Stimulated activated naive CD8-positive, alpha-beta T cell treated with anti-CD3 and anti-CD28 coated beads, Interleukin-15, Interleukin-2, amounts not matched to agents 100 U/mL and 50 U/mL, for 24 hours (primary cell): ENCODE data around the gene SPRR3.
"Not testable (repeated sequence)": the region's sequence is repeated elsewhere in the genome, so short reads cannot be mapped to it uniquely, and the experiment has no call there.

Experiments used
- ATAC-seq: fragments of 150-1000 bp; cut with Tn5 transposase; one replicate; pipeline ENCODE4 v1.10.0; 2021
- DNase-seq: peaks from one replicate; pipeline ENCODE4 v3.0.0; 2021

The SPRR3 gene

GRCh38 chr1:152983743-152984142 lies 17.8 kb upstream of the SPRR3 start, which contains the start of gene SPRR1A:
Gene SPRR1A (plus strand): TSS chr1:152984081. CDS start chr1:152985231, 1,150 bp downstream.
- no peak for DNase-seq
- no peak for ATAC-seq

DNA sequence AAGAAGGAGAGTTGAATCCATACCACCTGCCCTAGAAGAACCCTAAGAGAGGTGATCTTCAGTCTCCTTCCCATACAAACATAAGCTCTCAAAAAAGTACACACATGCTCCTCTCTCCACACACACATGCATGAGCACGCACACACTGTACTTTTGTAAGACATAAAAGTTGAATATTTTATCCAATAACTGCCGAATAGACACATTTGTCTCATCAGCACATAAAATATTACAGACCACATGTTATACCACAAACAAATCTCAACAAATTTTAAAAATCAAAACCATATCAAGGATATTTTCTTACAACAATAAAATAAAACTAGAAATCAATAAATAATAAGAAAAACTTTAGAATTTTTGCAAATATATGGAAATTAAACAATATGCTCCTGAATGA lies 15.0 kb upstream of the SPRR3 start:
- no peak for DNase-seq
- ATAC-seq = no peak

- DNase-seq (no peak), ATAC-seq (no peak)
Measured at GRCh38 chr1:152993186-152993585, 8.4 kb upstream of the SPRR3 start.

GRCh38 chr1:152995842-152996241 lies 5.7 kb upstream of the SPRR3 start:
- DNase-seq = no peak
- ATAC-seq = no peak

- ATAC-seq = no peak
- no peak for DNase-seq
Measured at GRCh38 chr1:152996633-152997400, 4.7 kb upstream of the SPRR3 start.

DNA sequence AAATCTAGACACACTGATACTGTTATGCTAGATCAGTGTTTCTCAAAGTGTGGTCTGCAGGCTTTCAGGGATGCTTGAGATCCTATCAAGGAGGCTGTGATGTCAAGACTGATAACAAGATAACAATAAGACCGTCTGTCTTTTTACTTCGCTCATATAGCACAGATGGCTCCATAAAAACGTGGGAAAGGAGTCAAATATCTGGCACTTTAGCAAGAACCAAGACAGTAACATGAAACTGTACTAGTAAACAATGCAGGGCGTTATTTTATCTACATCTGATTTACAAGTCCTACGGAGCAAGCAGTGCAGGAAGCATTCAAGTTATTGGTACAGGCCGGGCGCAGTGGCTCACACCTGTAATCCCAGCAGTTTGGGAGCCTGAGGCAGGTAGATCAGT lies 3.6 kb upstream of the SPRR3 start:
- ATAC-seq (no peak), DNase-seq (no peak)

GRCh38 chr1:152998476-152998875 lies 3.1 kb upstream of the SPRR3 start:
- ATAC-seq (no peak), DNase-seq (no peak)

DNA sequence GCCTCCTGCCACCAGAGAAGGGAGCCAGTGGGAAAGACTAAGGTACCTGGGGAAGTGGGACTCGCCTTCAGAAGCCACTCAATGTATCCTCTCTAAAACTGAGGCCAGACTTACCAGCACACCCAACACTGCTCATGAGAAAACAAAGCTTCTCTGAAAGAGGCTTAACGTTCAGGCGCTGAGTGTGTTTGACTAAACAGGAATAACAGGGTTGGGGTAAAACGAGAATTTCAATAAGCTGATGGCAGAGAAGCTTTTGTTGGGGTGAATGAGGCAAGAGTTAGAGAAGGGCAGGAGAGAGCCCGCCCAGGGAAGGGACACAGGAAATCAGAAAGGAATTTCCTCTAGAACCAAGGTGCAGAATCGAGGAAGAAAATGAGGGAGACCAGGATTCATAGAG lies 1.7 kb upstream of the SPRR3 start:
- ATAC-seq = no peak
- no peak for DNase-seq

- ATAC-seq (no peak), DNase-seq (no peak)
Measured at GRCh38 chr1:153000294-153000693, 1.3 kb upstream of the SPRR3 start.

- not testable (repeated sequence) for DNase-seq, ATAC-seq
Measured at GRCh38 chr1:153011235-153011758, 9.7 kb downstream of the SPRR3 start.

GRCh38 chr1:153021829-153022228 lies 20.3 kb downstream of the SPRR3 start:
- DNase-seq, ATAC-seq: not testable (repeated sequence)

DNA sequence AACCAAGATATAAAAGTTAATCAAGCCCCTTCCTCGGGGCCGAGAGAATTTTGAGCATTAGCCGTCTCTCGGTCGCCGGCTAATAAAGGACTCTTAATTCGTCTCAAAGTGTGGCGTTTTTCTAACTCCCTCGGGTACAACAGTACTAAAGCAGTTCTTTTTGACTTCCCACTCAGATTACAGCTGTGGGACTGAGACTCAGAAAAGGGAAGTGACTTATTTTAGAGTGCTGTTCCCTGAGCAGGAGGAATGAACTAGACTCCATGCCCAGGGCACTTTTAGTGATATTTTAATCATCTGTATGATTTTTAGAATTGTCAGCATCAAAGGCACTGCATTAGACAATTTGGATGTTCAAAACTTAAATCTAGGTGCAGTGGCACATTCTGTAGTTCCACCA lies 20.8 kb downstream of the SPRR3 start:
- ATAC-seq = not testable (repeated sequence)

GRCh38 chr1:153023109-153023508 lies 21.6 kb downstream of the SPRR3 start:
- DNase-seq = no peak
- ATAC-seq = no peak

More for the DNA sequence above, 20.8 kb downstream of the SPRR3 start:
- not testable (repeated sequence) for DNase-seq

- DNase-seq = no peak
- ATAC-seq = no peak
Measured at GRCh38 chr1:153024413-153024812, 22.9 kb downstream of the SPRR3 start.

GRCh38 chr1:153025797-153026196 lies 24.2 kb downstream of the SPRR3 start:
- ATAC-seq (no peak), DNase-seq (no peak)

DNA sequence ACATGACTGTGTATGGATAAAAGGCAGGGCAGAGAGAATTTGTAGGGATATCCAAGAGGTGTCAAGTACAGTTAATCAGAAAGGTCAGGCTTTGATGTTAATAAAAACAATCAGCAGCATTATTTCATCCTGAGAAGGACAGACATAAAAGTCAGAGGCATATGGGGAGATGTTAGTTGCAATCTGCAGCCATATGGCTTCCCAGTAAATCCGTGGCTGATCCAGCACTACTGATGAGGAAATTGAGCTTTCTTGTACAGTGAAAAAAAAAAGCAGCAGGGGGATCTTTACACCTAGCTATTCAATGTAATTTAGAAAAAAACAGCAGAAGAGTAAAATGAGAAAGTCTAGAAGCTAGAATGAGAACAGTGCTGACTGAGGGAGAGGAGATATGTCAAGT lies 27.2 kb downstream of the SPRR3 start:
- no peak for DNase-seq

GRCh38 chr1:153030895-153031294 lies 29.3 kb downstream of the SPRR3 start, which contains the start of gene SPRR1B:
Gene SPRR1B (plus strand): TSS chr1:153031203. CDS start chr1:153032346, 1,143 bp downstream.
- ATAC-seq (no peak), DNase-seq (no peak)

More for the DNA sequence above, 27.2 kb downstream of the SPRR3 start:
- no peak for ATAC-seq

GRCh38 chr1:153032073-153032472 lies 30.5 kb downstream of the SPRR3 start:
- ATAC-seq = no peak
- DNase-seq = no peak

DNA sequence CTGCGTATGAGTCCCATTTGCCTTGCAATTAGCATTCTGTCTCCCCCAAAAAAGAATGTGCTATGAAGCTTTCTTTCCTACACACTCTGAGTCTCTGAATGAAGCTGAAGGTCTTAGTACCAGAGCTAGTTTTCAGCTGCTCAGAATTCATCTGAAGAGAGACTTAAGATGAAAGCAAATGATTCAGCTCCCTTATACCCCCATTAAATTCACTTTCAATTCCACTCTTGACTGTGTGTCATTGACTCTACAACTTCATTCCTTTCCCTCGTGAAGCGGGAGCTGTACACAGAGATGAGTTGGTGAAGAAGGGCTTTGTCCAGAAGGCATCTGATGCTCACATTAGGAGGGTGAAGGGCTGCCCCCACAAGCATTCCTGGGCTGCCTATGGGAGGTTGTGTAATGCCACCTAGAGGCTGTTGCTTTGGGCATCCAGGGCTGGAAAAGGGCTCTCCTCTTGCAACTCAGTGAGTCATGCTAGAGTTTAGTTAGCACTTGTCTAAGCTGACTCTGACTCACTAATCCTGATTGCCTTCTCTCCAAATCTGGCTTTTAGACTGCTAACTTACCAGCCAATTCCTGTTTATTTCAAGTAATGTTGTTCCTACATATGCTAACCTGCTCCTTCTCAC lies 31.2 kb downstream of the SPRR3 start:
- peak; percentile 52 for ATAC-seq

DNA sequence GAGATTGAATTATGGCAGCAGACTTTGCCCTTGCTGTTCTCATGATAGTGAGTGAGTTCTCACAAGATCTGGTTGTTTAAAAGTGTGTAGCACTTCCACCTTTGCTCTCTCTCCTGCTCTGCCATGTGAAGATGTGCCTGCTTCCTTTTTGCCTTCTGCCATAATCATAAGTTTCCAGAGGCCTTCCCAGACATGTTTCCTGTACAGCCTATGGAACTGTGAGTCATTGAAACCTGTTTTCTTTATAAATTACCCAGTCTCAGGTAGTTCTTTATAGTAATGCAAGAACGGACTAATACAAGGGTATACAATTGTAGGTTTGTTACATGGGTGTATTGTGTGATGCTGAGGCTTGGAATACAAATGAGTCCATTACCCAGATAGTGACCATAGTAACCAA lies 33.7 kb downstream of the SPRR3 start:
- DNase-seq = no peak
- ATAC-seq = no peak

More for the DNA sequence above, 31.2 kb downstream of the SPRR3 start:
- DNase-seq = no peak

GRCh38 chr1:153040950-153041631 lies 39.5 kb downstream of the SPRR3 start, which contains the start of gene SPRR2D:
Gene SPRR2D (minus strand): TSS chr1:153041120. CDS start chr1:153040346, 774 bp downstream.
- DNase-seq (no peak), ATAC-seq (no peak)

DNA sequence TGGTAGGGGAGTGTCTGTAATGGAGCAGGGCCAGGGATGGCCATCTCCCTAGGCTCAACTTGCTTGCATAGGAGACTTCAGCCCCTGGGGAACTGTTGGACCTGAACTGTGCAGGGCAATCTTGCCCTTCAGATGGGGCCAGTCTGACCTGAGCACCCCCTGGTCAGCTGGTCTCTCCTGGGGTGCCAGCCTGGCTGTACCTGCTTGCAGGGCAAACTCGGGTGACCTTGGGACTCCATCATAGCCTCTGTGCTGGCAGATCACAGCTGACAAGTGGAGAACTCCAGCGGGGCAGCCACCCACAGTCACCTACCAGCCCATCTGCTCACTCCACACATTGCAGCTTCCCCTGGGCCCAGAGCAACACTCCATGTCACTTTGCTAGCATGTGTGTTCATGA lies 47.7 kb downstream of the SPRR3 start:
- DNase-seq (no peak), ATAC-seq (no peak)
